GM19193 (cell line): Measurements from ENCODE around the gene PTPRM.

Experiments used
- POLR2A ChIP-seq: IDR thresholded peaks from 4 replicates; pipeline ENCODE4 v1.6.1; 2011; ENCODE audit not compliant: insufficient read depth, insufficient read length; ENCODE audit errors: extremely low read depth

PTPRM gene

GRCh38 chr18:8400825-8401224 lies 833.7 kb downstream of the PTPRM start:
- TF ChIP-seq POLR2A: no peak

- TF ChIP-seq POLR2A: no peak
Measured at GRCh38 chr18:8401606-8402005, 834.5 kb downstream of the PTPRM start.

- no peak for TF ChIP-seq POLR2A
Measured at GRCh38 chr18:8402237-8402636, 835.1 kb downstream of the PTPRM start.

- no peak for TF ChIP-seq POLR2A
Measured at GRCh38 chr18:8403713-8404112, 836.6 kb downstream of the PTPRM start.

DNA sequence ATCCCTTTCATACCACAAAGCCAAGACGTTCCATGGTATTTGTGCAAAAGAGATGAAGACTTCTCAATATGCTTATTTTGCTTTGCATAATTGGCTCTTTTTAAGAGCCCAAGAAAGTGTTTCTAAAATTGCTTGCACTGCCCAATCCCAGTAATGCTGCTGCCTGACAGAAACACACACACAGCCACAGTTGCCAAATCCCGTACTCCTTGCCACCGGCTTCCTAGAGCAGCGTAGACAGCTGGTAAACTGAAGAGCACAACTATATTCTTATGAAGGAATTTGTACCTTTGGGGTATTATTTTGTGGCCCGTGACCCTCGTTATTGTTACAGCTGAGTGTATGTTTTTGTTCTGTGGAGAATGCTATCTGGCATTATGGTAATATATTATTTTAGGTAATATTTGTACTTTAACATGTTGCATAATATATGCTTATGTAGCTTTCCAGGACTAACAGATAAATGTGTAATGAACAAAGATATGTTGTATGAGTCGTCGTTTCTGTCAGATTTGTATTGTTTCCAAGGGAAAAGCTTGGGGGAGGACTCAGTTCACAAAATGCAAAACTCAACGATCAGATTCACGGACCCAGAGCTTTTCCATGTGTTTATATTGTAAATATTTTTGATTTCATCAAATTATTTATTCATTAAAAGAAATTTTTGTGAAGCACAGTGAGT lies 839.2 kb downstream of the PTPRM start:
- no peak for TF ChIP-seq POLR2A

DNA sequence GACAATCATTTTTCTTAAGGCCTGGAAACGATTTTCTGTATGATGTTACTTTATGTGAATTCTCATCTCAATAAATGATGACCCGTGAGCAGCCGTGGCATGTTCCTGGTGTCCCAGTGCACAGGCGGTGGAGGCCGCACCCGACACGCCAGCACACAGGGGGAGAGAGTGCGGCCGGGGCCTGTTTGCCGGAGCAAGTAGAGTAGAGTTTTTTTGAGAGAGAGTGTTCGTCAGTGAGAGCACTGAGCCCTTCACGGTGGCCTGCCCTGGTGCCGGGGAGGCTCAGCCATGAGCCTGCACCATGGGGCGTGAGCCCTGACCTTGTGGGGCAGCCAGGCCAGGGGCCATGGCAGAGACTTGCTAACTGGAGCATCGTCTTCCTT lies 839.7 kb downstream of the PTPRM start:
- TF ChIP-seq POLR2A: no peak

GRCh38 chr18:8409151-8409550 lies 842.0 kb downstream of the PTPRM start:
- no peak for TF ChIP-seq POLR2A

GRCh38 chr18:8411492-8411891 lies 844.4 kb downstream of the PTPRM start:
- no peak for TF ChIP-seq POLR2A

DNA sequence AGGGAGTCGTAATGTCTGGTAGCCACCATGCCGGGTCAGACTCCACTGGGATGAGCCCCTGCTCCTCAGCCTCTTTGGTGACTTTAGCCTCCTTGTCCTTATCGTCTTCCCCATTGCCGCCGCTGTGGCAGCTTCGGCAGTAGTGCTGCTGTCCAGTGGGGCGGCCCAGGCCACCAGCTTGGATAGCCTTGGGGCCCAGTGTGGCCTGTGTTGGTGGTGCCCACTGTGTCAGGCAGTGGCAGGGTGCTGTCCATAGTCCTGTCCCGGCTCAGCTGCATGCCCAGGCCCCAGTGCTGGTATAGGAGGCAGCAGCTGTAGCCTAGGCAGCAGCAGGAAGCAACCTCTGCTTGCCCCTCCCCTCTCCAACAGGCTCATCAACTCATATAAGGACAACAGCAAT lies 845.0 kb downstream of the PTPRM start:
- no peak for TF ChIP-seq POLR2A

- no peak for TF ChIP-seq POLR2A
Measured at GRCh38 chr18:8413189-8413588, 846.1 kb downstream of the PTPRM start.

GRCh38 chr18:8413751-8414150 lies 846.6 kb downstream of the PTPRM start:
- no peak for TF ChIP-seq POLR2A

DNA sequence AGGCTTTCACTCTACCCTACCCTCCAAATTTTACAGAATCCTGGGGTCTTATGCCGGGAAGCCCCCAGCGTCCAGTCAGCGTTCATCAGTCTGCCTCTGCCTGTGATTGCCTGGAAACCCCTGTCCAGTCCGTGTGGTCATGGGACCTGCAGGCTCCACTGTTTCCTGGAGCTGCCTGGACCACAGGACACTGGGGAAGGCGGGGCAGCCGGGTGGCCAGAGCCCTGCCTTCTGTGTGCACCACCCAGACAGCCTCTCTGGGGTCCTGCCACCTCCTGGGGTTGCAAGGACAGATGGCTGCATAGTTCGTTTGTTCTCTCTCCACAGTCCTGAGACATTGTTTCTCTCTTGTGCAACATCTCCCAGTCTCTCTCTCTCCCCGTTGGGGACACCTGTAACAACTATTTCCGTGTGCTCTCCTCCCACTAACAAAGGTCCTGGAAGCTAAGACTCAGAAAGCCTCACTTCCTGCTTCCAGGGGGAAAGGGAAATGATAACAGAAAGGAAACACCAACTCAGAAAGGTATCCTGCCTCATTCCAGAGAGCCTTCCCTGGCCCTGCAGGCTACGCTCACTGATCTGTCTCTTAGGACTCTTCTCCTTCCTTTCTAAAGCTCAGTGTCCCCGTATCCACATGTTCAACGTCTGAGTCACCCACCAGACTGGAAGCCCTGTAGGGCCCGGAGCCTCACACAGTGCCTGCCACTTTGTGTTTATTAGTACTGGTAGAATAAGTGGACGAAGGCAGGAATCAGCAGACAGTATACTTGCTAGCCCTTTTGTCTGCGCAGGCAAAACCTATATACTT lies 849.3 kb downstream of the PTPRM start:
- no peak for TF ChIP-seq POLR2A

DNA sequence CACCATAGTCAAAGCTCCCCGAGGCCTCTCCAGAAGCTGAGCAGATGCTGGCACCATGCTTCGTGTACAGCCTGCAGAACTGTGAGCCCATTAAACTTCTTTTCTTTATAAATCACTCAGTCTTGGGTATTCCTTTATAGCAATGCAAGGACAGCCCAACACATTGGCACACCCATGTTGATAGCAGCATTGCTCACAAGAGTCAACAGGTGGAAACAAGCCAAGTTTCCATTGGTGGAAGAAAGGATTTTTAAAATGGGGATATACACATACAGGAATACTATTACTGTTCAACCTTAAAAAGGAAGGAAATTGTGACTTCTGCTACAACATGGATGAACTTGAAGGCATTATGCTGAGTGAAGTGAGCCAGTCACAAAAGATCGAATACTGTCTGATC lies 855.3 kb downstream of the PTPRM start:
- no peak for TF ChIP-seq POLR2A

- TF ChIP-seq POLR2A: no peak
Measured at GRCh38 chr18:8423051-8423557, 856.0 kb downstream of the PTPRM start.

DNA sequence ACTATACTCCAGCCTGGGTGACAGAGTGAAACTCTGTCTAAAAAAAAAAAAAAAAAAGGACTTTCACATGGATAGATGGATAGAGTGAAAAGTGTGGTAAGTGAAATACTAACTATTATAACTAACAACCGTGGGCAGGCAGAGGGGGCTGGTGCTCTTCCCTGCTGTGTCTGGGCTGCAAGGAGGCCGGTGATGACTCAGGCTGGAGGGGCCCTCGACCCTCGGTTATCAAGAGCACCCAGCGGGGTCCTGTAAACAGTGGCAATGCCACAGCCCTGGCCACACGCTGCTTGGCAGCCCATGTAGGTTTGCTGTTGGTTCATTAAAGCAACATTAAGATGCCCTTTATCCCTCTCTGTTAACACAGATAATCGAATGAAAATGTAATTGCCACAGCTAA lies 857.4 kb downstream of the PTPRM start:
- no peak for TF ChIP-seq POLR2A

GRCh38 chr18:8424917-8425725 lies 858.0 kb downstream of the PTPRM start:
- TF ChIP-seq POLR2A: no peak

- TF ChIP-seq POLR2A: no peak
Measured at GRCh38 chr18:8426401-8426800, 859.3 kb downstream of the PTPRM start.
